OCI-LY3 (cell line): ENCODE results near the gene KRT13.

Experiments used
- CTCF ChIP-seq: fragments of 200-600, 300-600 bp; sonication (generic); IDR thresholded peaks from 2 replicates; pipeline ENCODE4 v1.5.1; 2014; ENCODE audit warnings: antibody characterized with exemption, low read length, low read depth
- EZH2phosphoT487 ChIP-seq: fragments of 200-600 bp; shearing (Covaris generic); IDR thresholded peaks from 2 replicates; pipeline ENCODE4 v1.6.1; 2018; ENCODE audit warnings: antibody characterized with exemption, mixed run types, low read depth

GRCh38 chr17:41529491-41529915 is 24.1 kb upstream of the KRT13 start:
- TF ChIP-seq CTCF (no peak), EZH2phosphoT487 (no peak)
